Stimulated activated CD8-positive, alpha-beta memory T cell treated with anti-CD3 and anti-CD28 coated beads, Interleukin-12 subunit alpha, Interleukin-12 subunit beta, amount 100 ng/mL, for 4 hours (primary cell): Measurements from ENCODE around the gene GPLD1.
"Not testable (repeated sequence)": the region's sequence is repeated elsewhere in the genome, so short reads cannot be mapped to it uniquely, and the experiment has no call there.

Experiments
- DNase-seq: peaks from one replicate; pipeline ENCODE4 v3.0.0-alpha.2; 2020; ENCODE audit warnings: low read depth

GPLD1 gene

GRCh38 chr6:24489470-24489869 is at the start of gene GPLD1:
TSS of gene GPLD1 (minus strand) at chr6:24489578. CDS start at chr6:24489511, 67 bp downstream.
- no peak for DNase-seq

DNA sequence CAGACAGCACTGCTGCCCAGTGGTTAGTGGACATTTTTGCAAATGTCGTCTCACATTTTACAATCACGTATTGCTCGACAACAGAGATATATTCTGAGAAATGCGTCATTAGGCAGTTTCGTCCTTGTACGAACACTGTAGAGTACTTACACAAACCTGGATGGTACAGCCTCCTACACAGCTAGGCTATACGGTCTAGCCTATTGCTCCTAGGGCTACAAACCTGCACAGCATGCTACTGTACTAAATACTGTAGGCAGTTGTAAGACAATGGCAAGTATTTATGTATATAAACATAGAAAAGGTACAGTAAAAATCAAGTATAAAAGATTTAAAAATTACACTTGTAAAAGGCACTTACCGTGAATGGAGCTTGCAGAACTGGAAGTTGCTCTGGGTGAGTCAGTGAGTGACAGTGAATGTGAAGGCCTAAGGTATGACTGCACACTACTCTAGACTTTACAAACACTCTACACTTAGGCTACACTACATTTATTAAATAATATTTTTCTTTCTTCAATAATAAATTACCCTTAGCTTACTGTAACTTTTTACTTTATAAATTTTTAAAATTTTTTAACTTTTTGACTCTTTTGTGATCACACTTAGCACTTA is 48.5 kb upstream of the GPLD1 start:
- DNase-seq, result no peak

DNA sequence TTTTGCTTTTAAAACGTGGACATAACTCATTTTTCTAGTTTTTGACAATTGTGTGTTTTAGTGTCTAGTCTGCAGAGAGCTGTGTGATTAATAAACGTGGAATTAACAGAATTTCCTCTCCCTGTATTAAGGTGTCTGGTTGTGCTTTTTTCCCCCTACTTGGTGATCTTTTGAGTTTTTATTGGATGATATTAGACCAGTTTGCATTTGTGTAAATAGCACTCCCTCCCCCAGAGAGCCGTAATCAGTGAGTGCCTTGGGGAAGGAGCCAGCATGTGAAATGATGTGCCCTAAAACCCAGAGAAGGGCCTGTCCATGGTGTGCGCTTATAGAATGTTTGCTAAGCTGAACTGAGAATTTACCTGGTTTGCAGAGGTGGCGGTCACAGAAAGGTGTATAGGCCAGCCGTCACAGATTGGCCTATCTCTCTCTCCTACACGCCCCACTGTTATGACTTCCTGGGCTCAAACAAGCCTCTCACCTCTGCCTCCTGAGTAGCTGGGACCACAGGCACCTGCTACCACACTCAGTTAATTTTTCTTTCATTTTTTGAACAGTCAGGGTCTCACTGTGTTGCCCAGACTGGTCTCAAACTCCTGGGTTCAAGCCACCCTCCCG is 47.8 kb upstream of the GPLD1 start:
- DNase-seq, result no peak

- no peak for DNase-seq
These were observed 47.1 kb upstream of the GPLD1 start for GRCh38 chr6:24536466-24536865.

DNA sequence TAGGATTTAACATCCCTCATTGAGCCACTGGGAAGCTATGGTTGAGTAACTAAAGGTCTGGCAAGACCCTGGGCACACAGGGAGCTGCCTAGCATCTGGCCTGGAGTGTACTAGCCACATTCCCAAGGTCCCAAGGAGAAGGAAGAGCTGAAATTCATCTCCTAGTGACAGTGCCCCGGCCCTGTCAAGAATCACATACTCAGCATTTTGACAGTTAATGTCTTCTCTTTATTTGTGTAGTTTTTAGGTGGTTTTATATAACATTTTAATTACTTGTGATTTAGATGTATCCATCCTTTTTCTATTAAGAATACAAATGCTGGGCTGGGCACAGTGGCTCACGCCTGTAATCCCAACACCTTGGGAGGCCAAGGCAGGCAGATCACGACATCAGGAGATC is 45.8 kb upstream of the GPLD1 start:
- DNase-seq, result no peak

GRCh38 chr6:24534329-24534728 is 45.0 kb upstream of the GPLD1 start:
- no peak for DNase-seq

DNA sequence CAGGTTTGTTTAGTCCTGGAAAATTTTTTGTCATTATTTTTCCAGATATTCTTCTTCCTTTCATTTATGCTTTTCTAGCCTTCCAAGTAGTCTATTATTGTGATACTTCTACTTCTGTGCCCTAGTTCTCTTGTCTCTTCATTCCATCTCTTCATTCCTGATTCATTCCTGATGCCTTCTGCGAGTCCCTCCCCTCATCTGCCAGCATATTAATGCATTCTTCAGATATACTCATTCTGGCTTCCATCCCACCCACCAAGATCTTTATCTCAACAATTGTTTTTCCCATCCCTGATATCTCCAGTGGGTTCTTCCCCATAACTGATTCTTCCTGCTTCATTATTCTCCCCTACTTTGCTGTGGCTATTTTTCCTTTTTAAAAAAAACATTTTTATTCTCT is 40.6 kb upstream of the GPLD1 start:
- no peak for DNase-seq

DNA sequence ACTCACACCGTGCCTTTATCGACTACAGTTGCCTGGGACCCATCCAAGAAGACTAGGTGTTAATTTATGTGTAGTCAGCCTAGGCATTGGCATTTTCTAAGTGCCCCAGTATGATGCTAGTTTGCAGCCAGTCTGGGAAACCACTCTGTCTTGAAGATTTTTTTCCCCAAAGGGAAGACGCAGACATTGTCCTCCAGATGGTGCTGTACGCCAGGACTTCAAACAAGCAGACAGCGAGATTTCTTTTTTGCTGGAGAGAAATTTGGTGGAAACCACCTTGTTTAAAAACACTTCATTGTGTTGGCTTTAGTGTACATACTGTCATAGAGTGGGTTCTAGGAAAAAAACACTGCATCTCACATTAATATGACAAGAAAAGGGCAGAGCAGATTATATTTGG is 35.4 kb upstream of the GPLD1 start:
- no peak for DNase-seq

- no peak for DNase-seq
These were observed 35.0 kb upstream of the GPLD1 start for GRCh38 chr6:24524329-24524728.

GRCh38 chr6:24522228-24523176 is 33.1 kb upstream of the GPLD1 start:
- DNase-seq, result no peak

- no peak for DNase-seq
These were observed 31.7 kb upstream of the GPLD1 start for GRCh38 chr6:24520929-24521546.

DNA sequence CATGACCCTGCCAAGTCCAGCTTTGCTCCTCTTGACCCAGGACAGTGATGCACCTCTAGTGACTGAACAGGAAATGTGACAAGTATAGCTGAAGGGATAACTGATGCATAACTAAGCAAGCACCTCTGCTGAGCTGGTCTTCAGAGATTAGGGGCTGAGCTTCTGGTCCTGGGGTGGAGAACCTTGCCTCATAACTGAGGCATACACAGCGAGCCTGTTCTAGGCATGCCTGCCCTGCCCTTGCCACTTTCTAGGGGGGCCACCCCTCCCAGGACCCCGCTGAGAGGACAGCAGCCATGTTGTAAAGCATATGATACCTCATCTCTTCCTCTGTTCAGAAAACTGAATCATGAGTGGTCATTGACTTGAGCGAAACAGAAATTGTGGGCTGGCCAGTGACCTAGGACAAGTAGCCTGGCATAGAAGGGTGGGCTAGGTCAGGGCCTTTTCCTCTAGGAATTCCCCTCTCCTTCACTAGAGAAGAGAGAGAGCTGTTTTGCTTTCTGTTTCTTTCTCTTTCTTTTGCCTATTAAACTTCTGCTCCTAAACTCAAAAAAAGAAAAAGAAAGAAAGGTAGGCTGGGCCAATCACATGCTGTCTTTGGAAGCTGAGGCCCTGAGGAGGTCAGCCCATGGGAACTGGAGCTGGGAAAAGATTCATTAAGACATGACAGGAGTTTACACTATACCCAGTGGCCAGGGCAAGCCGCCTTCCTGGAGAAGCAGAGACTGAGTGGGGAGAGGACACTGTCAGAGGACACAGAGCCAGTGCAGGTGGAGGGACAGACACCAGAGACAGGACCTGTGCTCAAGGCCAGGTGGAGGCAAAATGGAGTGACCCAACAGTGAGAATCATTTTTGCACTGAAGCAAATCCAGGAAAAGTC is 28.5 kb upstream of the GPLD1 start:
- DNase-seq, result no peak

DNA sequence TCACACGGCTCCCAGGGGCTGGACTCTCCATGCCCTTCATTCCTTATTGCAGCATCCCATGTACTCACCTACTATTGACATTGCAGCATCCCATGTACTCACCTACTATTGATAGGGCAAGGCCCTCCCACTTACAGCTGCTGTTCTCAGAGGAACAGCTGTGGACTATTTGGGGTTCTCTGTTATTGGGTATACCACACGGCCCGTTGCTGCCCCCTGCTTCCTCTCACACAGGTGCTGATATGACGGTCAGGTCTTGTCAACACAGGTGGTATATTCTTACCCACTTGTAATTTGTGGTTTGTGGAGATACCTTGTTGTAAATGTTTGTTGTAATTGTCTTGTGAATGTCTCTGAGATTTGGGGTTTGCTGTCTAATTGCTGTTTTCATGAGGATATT is 24.2 kb upstream of the GPLD1 start:
- DNase-seq, result no peak

DNA sequence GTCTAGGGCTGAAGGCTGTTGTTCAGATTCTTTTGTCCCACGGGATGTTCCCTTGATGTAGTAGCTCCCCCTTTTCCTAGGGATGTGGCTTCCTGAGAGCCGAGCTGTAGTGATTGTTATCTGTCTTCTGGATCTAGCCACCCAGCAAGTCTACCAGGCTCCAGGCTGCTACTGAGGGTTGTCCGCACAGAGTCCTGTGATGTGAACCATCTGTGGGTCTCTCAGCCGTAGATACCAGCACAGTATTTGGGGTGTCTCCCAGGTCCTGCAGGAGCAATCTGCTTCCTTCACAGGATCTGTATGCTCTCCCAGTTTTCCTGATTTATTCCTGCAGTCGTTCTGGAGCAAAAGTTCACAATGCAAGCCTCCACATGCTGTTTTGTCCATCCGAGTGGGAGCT is 22.6 kb upstream of the GPLD1 start:
- DNase-seq, result not testable (repeated sequence)

DNA sequence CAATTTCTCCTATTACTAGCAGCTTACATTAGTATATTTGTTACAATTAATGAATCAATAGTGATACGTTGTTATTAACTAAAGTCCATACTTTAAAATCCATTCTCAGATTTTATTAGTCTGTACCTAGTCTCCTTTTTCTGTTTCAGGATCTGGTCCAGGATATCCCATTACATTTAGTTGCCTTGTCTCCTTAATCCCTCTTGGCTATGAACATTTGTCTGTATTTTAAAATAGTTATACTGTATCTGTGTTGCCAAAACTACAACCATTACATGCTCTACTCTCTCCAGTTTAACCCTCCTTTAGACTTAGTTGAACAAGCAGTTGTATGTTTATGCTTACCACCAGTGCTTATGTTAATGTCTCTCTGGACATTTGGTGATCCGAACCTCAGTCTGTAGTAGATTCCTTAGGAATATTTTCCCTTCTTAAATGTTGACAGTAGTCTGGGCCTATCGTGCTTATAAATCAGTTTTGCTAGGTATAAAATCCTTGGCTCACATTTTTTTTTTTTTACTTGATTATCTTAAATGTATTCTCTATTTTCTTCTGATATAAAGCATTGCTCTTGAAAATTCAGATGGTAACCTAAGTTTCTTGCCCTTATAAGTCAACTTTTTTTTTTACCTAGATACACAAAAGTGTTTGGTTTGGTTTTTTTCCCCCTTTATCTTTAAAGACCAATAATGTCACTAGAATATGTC is 17.6 kb upstream of the GPLD1 start:
- no peak for DNase-seq

DNA sequence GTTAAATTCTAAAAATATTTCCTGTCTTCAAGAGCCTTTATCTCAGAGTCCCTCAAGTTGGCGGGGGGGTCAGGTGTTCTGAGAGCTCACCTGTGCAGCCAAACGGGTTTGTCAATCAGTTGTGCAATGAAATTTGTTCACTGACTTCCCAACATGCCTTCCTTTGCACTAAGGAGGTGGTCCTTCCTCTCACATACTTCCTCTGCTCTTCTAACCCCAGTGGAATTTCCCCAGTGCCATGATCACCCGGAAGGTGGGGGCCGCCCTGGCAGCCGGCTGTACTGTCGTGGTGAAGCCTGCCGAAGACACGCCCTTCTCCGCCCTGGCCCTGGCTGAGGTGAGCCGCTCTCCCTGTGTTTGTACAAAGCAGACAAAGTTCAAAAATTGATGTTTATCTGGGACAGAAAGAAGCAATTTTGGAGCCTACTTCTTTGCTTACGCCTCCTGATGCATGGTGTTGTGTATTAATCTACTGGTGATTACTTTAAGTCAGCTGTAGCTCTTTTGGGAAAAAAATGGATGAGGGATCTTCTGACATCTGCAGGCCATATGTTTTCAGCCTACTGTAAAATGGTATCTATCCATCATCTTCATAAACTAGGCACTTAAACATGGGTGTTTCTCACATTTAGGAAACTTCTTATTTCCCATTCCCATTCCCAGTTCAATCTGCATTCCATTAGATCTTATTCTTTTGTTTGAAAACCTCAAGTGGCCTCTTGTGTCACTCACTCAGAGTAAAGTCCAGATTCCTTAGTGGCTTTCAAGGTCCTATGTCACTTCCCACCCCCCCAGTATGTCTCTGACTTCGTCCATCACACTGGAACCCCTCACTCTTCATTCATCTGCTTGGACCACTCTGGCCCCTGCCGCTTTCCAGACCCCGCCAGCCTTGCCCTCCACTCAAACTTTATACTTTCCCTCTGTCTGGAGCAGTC is 15.5 kb upstream of the GPLD1 start:
- DNase-seq, result no peak

- DNase-seq, result no peak
These were observed 14.9 kb upstream of the GPLD1 start for GRCh38 chr6:24504287-24504648.

GRCh38 chr6:24501914-24502313 is 12.5 kb upstream of the GPLD1 start:
- no peak for DNase-seq

GRCh38 chr6:24501374-24501773 is 12.0 kb upstream of the GPLD1 start:
- no peak for DNase-seq

- no peak for DNase-seq
These were observed 11.3 kb upstream of the GPLD1 start for GRCh38 chr6:24500683-24501082.
